Chondrocyte (in vitro differentiated cells): ENCODE data around the gene NUB1. TPM values are rescaled to one million over a fixed set of nuclear protein-coding genes. Genes with fewer than 3 reads are reported as not detected.

Source experiments
- DNase-seq: peaks from one replicate; pipeline ENCODE4 v3.0.0; 2021; ENCODE audit warnings: mixed read lengths, low spot score
- H3K27ac Mint-ChIP-seq: one replicate; pipeline ENCODE4 v1.8.0; 2021; ENCODE audit warnings: mild to moderate bottlenecking, moderate library complexity, mixed read lengths; ENCODE audit not compliant: unreplicated experiment
- H3K27me3 Mint-ChIP-seq: 2 replicates; pipeline ENCODE4 v1.8.0; 2021; ENCODE audit warnings: low read depth, mixed read lengths
- H3K36me3 Mint-ChIP-seq: 2 replicates; pipeline ENCODE4 v1.8.0; 2021; ENCODE audit warnings: low read depth, mixed read lengths
- H3K4me1 Mint-ChIP-seq: 2 replicates; pipeline ENCODE4 v1.8.0; 2021; ENCODE audit warnings: low read depth, mild to moderate bottlenecking, mixed read lengths
- H3K4me3 Mint-ChIP-seq: one replicate; pipeline ENCODE4 v1.8.0; 2021; ENCODE audit warnings: mild to moderate bottlenecking, moderate library complexity, mixed read lengths; ENCODE audit not compliant: unreplicated experiment
- H3K9me3 Mint-ChIP-seq: 2 replicates; pipeline ENCODE4 v1.8.0; 2021; ENCODE audit warnings: low read depth, mixed read lengths
- CTCF ChIP-seq: fragments of 200-600 bp; sonication (generic); IDR thresholded peaks from 2 replicates; pipeline ENCODE4 v1.5.0; 2021; ENCODE audit warnings: antibody characterized with exemption, mild to moderate bottlenecking, moderate library complexity
- total RNA-seq: library from RNA; stranded (reverse); gene quantifications from 3 replicates; pipeline ENCODE4 v1.2.1, GENCODE V29; 2021

Gene NUB1
- total RNA-seq, 1 donor from 2014 or later, result 50.3 TPM

- H3K27ac Mint-ChIP-seq, result no peak overlapping the region
- TF ChIP-seq CTCF, result no peak
- DNase-seq, result no peak
Measured at GRCh38 chr7:151379193-151379520, 37.5 kb downstream of the NUB1 start.

DNA sequence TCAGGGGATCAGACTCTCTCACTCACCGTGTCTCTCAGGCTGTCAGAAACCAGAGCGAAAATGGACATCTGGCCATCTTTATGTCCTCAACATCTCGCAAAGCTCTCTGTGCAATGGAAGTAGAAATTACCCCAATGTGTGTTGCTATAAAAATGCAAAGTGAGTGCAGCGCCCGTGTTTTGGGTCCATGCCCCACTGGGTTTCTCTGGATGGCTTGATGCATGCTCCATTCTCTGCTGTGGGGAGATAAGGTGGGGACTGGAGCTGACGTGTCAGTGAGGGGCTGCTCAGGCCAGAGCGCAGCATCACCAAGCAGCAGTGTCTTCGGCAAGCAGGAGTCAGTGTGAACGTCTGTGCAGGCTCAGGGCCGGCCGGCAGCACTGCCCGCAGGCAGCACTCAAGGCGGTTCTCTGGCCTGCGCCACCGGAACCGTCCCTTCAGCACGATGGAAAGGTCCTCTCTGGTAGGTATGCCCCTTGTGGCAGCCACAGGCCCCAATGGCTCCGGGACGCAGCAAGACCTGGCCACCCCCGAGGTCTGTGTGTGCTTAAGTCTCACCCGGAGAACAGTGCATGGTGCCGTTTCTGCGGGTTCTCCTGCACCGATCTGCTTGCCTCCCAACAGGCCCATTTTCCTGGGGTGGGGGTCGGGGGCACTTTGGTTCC lies 38.1 kb downstream of the NUB1 start:
- Mint-ChIP-seq H3K9me3 (no peaks in the 10 kb centered on the region), H3K4me1 (peaks cover 7% of the 10 kb centered on the region), H3K4me3 (no peak overlapping the region), H3K36me3 (peaks cover 19% of the 10 kb centered on the region), H3K27ac (no peak overlapping the region), H3K27me3 (peaks cover 23% of the 10 kb centered on the region)
- no peak for DNase-seq
- TF ChIP-seq CTCF, result no peak

More at GRCh38 chr7:151379193-151379520, 37.5 kb downstream of the NUB1 start:
- Mint-ChIP-seq H3K9me3 (no peaks in the 10 kb centered on the region), H3K4me1 (peaks cover 7% of the 10 kb centered on the region), H3K27me3 (peaks cover 18% of the 10 kb centered on the region), H3K36me3 (peaks cover 24% of the 10 kb centered on the region), H3K4me3 (no peak overlapping the region)

DNA sequence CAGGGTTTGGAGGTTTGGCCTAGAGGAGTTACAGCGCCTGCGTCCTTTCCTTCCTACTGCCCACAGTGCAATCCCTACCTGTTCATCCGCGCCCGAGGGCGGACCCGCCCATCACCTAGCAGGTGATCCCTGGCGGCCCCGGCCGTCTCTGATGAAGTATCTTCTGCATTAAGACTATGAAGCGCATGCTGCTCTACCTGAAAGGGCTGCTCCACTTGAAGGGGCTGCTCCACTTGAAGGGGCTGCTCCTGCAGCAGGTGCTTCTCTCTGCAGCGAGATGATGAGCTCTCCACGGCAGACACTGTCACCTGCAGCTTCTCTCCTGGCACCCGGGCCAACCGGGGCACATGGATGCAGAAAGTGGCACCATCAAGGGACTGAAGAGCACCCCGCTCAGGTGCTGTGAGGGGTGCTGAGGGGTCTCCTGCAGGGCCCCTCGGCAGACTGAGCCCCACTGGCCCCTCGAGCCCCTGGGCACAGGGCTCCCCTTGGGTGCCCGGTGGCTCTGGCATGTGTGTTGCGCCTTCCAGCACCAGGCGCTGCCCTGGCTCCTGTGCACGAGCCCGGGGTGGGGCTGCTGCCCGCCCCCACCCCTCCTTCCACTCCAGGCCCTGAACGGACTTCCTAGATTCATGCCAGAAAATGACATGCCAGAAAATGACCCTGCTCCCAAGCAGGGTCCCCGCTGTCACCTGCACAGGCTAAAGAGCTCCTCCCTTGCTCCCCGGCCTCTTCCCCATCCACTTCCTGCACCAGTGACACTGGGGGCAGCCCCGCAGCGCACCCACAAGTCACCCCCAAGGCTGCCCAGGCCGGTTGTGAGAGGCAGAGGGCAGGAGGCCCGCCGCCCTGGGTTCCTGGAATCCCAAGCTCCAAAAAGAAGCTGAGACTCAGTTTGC lies 38.8 kb downstream of the NUB1 start:
- no peak for TF ChIP-seq CTCF
- H3K4me3 Mint-ChIP-seq, result no peak overlapping the region
- DNase-seq, result peak; percentile 93
- H3K27me3 Mint-ChIP-seq, result peaks cover 23% of the 10 kb centered on the region
- no peaks in the 10 kb centered on the region for H3K9me3 Mint-ChIP-seq
- H3K4me1 Mint-ChIP-seq, result peaks cover 7% of the 10 kb centered on the region
- no peak overlapping the region for H3K27ac Mint-ChIP-seq
- H3K36me3 Mint-ChIP-seq, result peaks cover 19% of the 10 kb centered on the region

GRCh38 chr7:151381098-151381347 lies 39.4 kb downstream of the NUB1 start:
- peaks cover 7% of the 10 kb centered on the region for H3K4me1 Mint-ChIP-seq
- DNase-seq, result no peak
- H3K27me3 Mint-ChIP-seq, result peaks cover 23% of the 10 kb centered on the region
- TF ChIP-seq CTCF, result no peak
- no peak overlapping the region for H3K27ac Mint-ChIP-seq
- no peak overlapping the region for H3K4me3 Mint-ChIP-seq
- H3K36me3 Mint-ChIP-seq, result peaks cover 17% of the 10 kb centered on the region
- H3K9me3 Mint-ChIP-seq, result no peaks in the 10 kb centered on the region

- Mint-ChIP-seq H3K4me1 (peaks cover 7% of the 10 kb centered on the region), H3K9me3 (no peaks in the 10 kb centered on the region), H3K27ac (no peak overlapping the region), H3K36me3 (peaks cover 13% of the 10 kb centered on the region), H3K27me3 (peaks cover 23% of the 10 kb centered on the region), H3K4me3 (no peak overlapping the region)
- no peak for TF ChIP-seq CTCF
- DNase-seq, result peak; percentile 68
Measured at GRCh38 chr7:151381348-151382078, 39.9 kb downstream of the NUB1 start.
